IPS-15b (cell line): ENCODE data around the gene RPS14.
"Not testable (repeated sequence)": the region's sequence is repeated elsewhere in the genome, so short reads cannot be mapped to it uniquely, and the experiment has no call there.

ENCODE experiments used
- H3K27me3 ChIP-seq: one replicate; pipeline ENCODE4 v1.6.1; 2013; ENCODE audit warnings: low read length; ENCODE audit not compliant: control insufficient read depth, insufficient read depth
- H3K36me3 ChIP-seq: one replicate; pipeline ENCODE4 v1.6.1; 2013; ENCODE audit warnings: low read length; ENCODE audit not compliant: control insufficient read depth, insufficient read depth
- H3K4me1 ChIP-seq: one replicate; pipeline ENCODE4 v1.6.1; 2013; ENCODE audit warnings: mild to moderate bottlenecking, low read length; ENCODE audit not compliant: control insufficient read depth, insufficient read depth
- H3K4me3 ChIP-seq: one replicate; pipeline ENCODE4 v1.5.1; 2013; ENCODE audit warnings: low read depth, low read length
- H3K9ac ChIP-seq: one replicate; pipeline ENCODE4 v1.6.1; 2013; ENCODE audit warnings: low read depth, mild to moderate bottlenecking, low read length
- H3K9me3 ChIP-seq: one replicate; pipeline ENCODE4 v1.6.1; 2013; ENCODE audit warnings: mild to moderate bottlenecking, low read length; ENCODE audit not compliant: control insufficient read depth, insufficient read depth

RPS14 gene

GRCh38 chr5:150441813-150442698, 7.5 kb downstream of the RPS14 start:
- Histone ChIP-seq H3K36me3 (peaks cover 36% of the 10 kb centered on the region), H3K4me1 (peaks cover 7% of the 10 kb centered on the region), H3K9me3 (no peaks in the 10 kb centered on the region), H3K27me3 (no peaks in the 10 kb centered on the region), H3K4me3 (peak overlapping the region; percentile 3), H3K9ac (no peak overlapping the region)

GRCh38 chr5:150440948-150441812, 8.4 kb downstream of the RPS14 start:
- H3K9ac ChIP-seq, result no peak overlapping the region
- H3K4me3 ChIP-seq, result peak overlapping the region; percentile 3
- H3K4me1 ChIP-seq, result peaks cover 7% of the 10 kb centered on the region
- H3K36me3 ChIP-seq, result peaks cover 27% of the 10 kb centered on the region
- H3K9me3 ChIP-seq, result no peaks in the 10 kb centered on the region
- no peaks in the 10 kb centered on the region for H3K27me3 ChIP-seq

DNA sequence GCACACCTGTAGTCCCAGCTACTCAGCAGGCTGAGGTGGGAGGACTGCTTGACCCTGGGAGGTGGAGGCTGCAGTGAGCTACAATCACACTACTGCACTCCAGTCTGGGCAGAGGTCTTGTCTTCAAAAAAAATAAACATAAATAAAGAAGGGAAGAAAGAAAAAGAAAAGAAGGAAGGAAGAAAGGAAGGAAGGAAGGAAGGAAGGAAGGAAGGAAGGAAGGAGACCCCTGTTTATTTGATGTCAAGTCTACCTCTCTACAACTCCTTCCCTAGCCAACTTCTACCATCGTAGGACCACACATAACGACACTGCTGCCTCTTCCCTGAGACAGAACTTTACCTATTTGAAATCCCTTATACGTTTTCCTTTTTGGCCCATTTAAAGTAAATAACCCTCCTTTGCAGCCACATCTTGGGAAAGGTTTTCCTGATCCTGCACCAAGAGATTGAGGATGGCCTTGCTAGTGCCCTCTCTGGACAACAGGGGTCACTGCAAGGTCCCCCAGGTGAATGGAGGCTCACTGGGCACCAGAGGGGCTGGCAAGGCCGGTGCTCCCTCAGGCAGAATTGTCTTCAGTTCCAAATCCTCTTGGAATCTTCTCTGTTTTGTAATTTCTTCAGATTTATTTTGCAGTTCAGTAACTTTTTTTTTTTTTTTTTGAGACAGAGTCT, 10.5 kb downstream of the RPS14 start:
- no peaks in the 10 kb centered on the region for H3K27me3 ChIP-seq
- no peak overlapping the region for H3K9ac ChIP-seq
- H3K36me3 ChIP-seq, result peaks cover 6% of the 10 kb centered on the region
- H3K4me1 ChIP-seq, result peaks cover 7% of the 10 kb centered on the region
- no peak overlapping the region for H3K4me3 ChIP-seq
- H3K9me3 ChIP-seq, result no peaks in the 10 kb centered on the region

DNA sequence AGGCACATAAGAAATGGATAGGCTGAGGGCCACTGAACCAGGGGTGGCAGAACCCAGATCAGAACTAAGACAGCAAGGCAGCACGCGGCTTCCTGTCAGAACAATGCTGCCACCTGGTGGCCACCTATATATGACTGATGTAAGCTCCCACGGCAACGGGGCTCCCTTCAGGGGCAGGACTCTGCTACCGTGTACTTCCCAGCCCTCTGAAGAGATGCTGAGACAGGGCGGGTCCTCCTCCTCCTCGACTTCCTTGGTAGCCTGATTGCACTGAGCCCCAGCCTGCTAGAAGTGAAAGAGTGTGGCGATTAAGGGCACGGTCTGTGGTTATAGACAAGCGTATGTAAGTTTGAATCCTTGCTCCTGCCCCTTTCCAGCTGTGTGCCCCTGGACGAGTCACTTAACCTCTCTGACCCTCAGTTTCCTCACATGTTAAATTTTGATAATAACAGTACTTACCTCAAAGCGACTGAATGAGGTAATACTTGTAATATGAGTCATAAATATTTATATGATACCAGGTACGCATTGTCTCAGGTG, 13.3 kb downstream of the RPS14 start:
- Histone ChIP-seq H3K4me1 (peaks cover 2% of the 10 kb centered on the region), H3K27me3 (no peaks in the 10 kb centered on the region), H3K36me3 (no peaks in the 10 kb centered on the region), H3K9ac (no peak overlapping the region), H3K4me3 (no peak overlapping the region), H3K9me3 (no peaks in the 10 kb centered on the region)

- Histone ChIP-seq H3K36me3 (no peaks in the 10 kb centered on the region), H3K9me3 (no peaks in the 10 kb centered on the region), H3K4me3 (no peak overlapping the region), H3K27me3 (no peaks in the 10 kb centered on the region), H3K9ac (no peak overlapping the region), H3K4me1 (no peaks in the 10 kb centered on the region)
These were observed 15.1 kb downstream of the RPS14 start for GRCh38 chr5:150434464-150434863.

DNA sequence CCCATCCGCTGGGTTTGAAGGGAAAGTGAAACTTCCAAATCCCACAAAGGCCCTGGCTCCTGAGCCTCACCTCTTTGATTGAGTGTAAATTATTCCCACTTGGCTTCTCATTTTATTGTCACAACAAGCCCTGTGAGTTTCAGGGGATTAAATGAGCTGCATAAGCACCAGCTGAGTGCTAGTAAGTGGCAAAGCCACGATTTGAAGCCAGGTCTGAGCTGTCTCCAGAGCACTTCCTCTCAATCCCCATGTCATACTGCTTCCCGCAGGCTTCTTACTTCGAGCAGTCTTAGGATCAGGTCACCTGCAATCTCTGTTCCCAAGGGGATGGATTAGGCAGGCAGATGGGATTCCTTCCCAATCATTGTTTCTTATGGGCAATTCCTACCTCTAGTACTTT, 18.0 kb downstream of the RPS14 start:
- Histone ChIP-seq H3K27me3 (no peaks in the 10 kb centered on the region), H3K9ac (no peak overlapping the region), H3K4me3 (no peak overlapping the region), H3K4me1 (no peaks in the 10 kb centered on the region), H3K9me3 (no peaks in the 10 kb centered on the region), H3K36me3 (no peaks in the 10 kb centered on the region)

- Histone ChIP-seq H3K9ac (no peak overlapping the region), H3K4me3 (no peak overlapping the region)
These were observed 18.5 kb downstream of the RPS14 start for GRCh38 chr5:150431048-150431447.

DNA sequence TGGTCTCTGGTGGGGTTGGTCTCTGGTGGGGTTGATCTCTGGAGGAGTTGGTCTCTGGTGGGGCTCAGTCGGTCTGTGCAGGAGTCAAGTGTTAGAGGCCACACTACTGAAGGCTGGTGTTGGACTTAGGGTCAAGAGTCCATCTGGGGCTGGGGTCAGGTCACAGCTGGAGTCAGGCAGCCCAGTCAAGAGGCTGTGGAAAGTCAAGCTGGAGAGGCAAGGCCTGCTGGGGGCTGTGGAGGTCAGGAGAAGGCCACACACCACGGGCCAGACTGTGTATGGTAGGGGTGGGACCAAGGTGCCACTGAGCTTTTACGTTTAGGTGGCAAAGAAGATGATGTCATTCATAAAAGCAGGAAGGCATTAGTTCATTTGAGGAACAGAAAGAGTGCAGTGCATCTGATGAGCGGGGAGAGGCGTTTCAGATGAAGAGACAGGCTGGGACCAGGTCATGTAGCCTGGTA, 20.1 kb downstream of the RPS14 start:
- Histone ChIP-seq H3K4me1 (no peaks in the 10 kb centered on the region), H3K4me3 (no peak overlapping the region), H3K27me3 (no peaks in the 10 kb centered on the region), H3K36me3 (no peaks in the 10 kb centered on the region), H3K9me3 (no peaks in the 10 kb centered on the region), H3K9ac (no peak overlapping the region)

More at GRCh38 chr5:150431048-150431447, 18.5 kb downstream of the RPS14 start:
- Histone ChIP-seq H3K27me3 (no peaks in the 10 kb centered on the region), H3K36me3 (no peaks in the 10 kb centered on the region), H3K9me3 (no peaks in the 10 kb centered on the region), H3K4me1 (no peaks in the 10 kb centered on the region)

- H3K4me3 ChIP-seq, result no peak overlapping the region
These were observed 20.6 kb downstream of the RPS14 start for GRCh38 chr5:150428978-150429377.

GRCh38 chr5:150428106-150428876, 21.2 kb downstream of the RPS14 start:
- Histone ChIP-seq H3K36me3 (no peaks in the 10 kb centered on the region), H3K9me3 (no peaks in the 10 kb centered on the region), H3K9ac (peak overlapping the region; percentile 12), H3K4me3 (no peak overlapping the region), H3K4me1 (no peaks in the 10 kb centered on the region), H3K27me3 (no peaks in the 10 kb centered on the region)

More at GRCh38 chr5:150428978-150429377, 20.6 kb downstream of the RPS14 start:
- Histone ChIP-seq H3K36me3 (no peaks in the 10 kb centered on the region), H3K27me3 (no peaks in the 10 kb centered on the region), H3K4me1 (no peaks in the 10 kb centered on the region), H3K9ac (no peak overlapping the region), H3K9me3 (no peaks in the 10 kb centered on the region)

- H3K36me3 ChIP-seq, H3K9ac ChIP-seq, H3K9me3 ChIP-seq, H3K4me1 ChIP-seq, H3K27me3 ChIP-seq, H3K4me3 ChIP-seq: not testable (repeated sequence)
These were observed 23.4 kb downstream of the RPS14 start for GRCh38 chr5:150426165-150426564.
